HG03159 (cell line): ENCODE measurements around the gene CTXN1.
"Not testable (repeated sequence)": the region's sequence is repeated elsewhere in the genome, so short reads cannot be mapped to it uniquely, and the experiment has no call there.

Experiments
- ATAC-seq: cut with Tn5 transposase; IDR thresholded peaks from one replicate; pipeline ENCODE4 v1.9.1; 2021; ENCODE audit warnings: mild to moderate bottlenecking, moderate library complexity; ENCODE audit not compliant: unreplicated experiment

The CTXN1 gene

GRCh38 chr19:7926021-7926726, at the start of gene CTXN1:
Gene CTXN1 (minus strand): TSS chr19:7926135. CDS start chr19:7925538, 597 bp downstream.
- no peak for ATAC-seq

DNA sequence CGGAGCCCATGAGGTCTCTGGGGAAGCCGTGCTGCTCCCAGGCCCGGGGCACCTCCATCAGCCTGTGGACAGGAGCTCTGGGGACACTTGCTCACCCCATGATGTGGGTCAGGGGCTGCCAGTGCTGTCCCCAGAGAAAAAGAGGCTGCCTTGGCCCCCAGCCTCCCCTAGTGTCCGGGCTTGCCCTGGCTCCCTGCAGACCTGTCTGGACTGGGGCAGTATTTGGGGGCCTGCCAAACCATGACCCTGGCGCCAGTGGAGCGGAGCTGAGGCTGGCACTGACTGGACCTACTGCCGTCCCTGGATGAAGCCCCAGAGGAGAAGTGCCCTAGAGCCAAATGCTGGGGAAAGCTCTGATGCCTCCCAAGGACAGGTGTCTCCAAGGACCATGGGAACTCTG, 49.1 kb upstream of the CTXN1 start:
- ATAC-seq: no peak

GRCh38 chr19:7973883-7974282, 47.9 kb upstream of the CTXN1 start:
- no peak for ATAC-seq

DNA sequence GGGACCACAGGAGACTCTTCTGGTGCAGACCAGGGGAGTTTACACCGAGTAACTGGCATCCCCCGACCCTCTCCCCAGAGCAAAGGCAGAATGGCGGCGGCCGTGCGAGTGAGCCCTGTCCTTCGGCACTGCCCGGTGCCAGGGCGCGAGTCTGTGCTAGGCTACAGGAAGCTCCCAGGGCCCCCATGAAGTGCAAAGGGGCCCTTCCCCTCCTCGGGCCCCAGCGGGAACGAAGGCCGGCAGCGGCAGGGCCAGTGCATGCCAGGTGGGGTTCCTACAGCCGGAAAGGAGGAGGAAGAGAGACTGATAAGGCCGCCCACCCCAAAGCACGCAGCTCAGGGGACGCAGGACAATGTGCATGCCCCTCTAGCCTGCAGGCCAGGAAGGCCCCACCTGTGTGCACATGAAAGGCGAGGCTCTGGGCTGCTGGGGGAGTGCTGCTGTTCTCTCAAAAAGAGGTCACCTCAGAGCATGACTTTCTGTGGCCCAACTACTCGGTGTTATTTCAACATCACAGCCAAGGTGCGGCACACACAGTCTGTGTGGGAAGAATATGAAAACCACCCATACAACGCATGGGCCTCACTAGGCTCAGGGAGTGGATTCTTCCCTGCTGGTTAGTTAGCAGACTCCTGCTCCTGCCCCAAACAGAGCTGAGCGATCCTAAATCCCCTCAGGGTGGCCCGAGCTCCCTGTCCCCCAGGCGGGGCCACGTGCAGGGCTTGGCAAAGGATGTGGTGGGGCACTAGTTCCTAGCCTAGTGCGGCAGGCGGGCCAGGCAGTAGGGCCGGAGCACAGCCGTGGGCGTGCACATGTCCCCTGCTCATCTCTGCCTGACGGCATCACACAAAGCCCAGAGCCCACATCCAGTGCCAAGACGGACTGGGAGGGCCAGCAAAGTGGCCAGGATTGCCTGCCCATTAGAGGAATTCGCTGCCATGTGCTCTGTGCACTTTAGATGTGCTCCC, 45.9 kb upstream of the CTXN1 start:
- ATAC-seq: no peak

DNA sequence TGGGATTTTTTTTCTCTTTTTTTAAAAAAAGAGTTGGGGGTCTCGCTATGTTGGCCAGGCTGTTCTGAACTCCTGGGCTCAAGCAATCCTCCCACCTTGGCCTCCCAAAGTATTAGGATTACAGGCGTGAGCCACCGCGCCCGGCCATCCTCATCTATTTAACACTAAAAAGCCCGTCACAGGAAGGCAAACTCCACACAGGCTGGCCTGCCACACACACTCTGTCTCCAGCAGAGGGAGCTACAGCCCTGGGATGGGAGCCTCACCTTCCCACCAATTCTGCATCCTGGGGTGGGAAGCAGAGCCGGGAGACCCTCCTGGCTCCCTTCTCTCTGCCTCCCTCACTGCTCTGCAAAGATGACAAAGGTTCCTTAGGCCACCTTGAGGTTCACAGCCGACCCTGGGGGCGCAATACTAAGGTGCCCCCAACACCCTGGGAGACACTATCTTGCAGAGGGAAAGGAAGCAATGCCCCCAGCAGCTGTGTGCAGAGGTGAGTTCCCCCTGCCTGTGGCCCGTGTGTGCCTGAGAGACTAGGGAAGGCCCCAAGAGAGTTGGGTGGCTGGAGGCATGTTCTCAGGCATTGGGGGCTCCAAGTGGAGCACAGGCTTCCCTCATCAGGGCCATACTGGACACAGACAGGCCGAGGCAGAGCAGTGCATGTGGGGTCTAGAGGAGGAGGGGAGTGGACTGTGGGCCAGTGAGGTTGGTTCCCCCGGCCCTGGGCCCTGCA, 44.9 kb upstream of the CTXN1 start:
- ATAC-seq: no peak

- ATAC-seq: no peak
These were observed 43.6 kb upstream of the CTXN1 start for GRCh38 chr19:7969555-7969939.

- no peak for ATAC-seq
These were observed 43.0 kb upstream of the CTXN1 start for GRCh38 chr19:7968796-7969554.

- ATAC-seq: no peak
These were observed 42.3 kb upstream of the CTXN1 start for GRCh38 chr19:7968008-7968795.

- no peak for ATAC-seq
These were observed 40.2 kb upstream of the CTXN1 start for GRCh38 chr19:7965921-7966665.

GRCh38 chr19:7965259-7965841, 39.4 kb upstream of the CTXN1 start:
- ATAC-seq: no peak

GRCh38 chr19:7963566-7963965, 37.6 kb upstream of the CTXN1 start:
- ATAC-seq: no peak

GRCh38 chr19:7962644-7963268, 36.8 kb upstream of the CTXN1 start:
- no peak for ATAC-seq

GRCh38 chr19:7961920-7962626, 36.1 kb upstream of the CTXN1 start:
- ATAC-seq: no peak

GRCh38 chr19:7961082-7961481, 35.1 kb upstream of the CTXN1 start:
- ATAC-seq: not testable (repeated sequence)

GRCh38 chr19:7959211-7959610, 33.3 kb upstream of the CTXN1 start:
- ATAC-seq: no peak

DNA sequence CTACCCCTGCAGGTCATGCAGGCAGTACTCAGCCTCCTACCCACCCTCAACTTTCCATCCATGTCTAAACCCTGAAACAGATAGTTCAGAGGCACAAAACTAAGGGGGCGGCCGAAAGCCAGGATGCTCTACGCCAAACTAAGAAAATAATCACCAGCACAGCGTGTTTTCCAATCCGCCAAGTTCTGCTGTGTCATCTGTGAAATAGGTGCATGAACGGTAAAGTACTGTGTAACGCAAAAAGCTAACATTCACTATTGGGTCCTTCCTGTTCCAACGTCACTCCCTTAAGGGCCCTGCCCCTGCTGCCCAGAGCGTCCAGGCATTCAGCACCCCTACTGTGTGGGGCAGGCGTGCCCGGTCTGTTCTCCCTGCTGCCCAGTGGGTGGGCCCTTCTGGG, 29.8 kb upstream of the CTXN1 start:
- no peak for ATAC-seq

- no peak for ATAC-seq
These were observed 27.6 kb upstream of the CTXN1 start for GRCh38 chr19:7953576-7953975.

GRCh38 chr19:7953060-7953459, 27.1 kb upstream of the CTXN1 start:
- ATAC-seq: no peak
